ENCODE measurements around the gene NTSR1. TPM values are rescaled to one million over a fixed set of nuclear protein-coding genes. Genes with fewer than 3 reads are reported as not detected.

The NTSR1 gene
- polyA plus RNA-seq, 3 donors = 1.4 to 2.4 (median 2.0) TPM

GRCh38 chr20:62801284-62802010, 92.8 kb downstream of the NTSR1 start:
- no peak for DNase-seq

GRCh38 chr20:62802026-62802712, 93.5 kb downstream of the NTSR1 start:
- DNase-seq = no peak

DNA sequence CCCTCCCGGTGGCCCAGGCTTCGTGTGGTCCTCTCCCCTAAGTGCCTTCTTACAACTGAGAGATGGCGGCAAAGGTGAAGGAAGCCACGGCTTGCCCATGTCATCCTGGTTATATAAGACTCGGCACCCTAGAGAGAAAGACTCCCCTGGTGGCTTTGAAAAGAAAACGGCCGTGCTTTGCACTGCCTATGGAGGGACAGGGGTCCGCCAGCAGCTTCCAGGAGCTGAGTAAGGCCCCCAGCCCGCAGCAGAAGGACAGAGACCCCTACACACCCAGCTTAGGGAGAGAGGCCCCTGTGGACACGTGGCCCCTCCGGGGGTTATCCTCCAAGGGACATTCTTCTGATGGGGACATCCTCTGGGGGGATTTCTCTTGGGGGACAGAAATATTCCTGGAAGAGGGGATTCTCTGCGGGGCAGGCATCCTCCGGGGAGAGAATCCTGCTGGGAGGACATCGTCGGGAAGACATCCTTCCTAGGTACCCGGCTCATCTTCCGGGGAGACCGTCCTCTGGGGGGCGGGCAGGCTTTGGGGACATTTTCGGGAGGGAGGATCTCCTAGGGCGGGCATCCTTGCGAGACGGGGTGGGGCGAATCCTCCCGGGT, 95.5 kb downstream of the NTSR1 start:
- DNase-seq = no peak

- no peak for DNase-seq
Measured at GRCh38 chr20:62804627-62805154, 96.1 kb downstream of the NTSR1 start, which contains the start of gene OGFR. TSS of gene OGFR (plus strand) at chr20:62804835. CDS start at chr20:62804860, 25 bp downstream.

GRCh38 chr20:62805155-62805710, 96.6 kb downstream of the NTSR1 start:
- no peak for DNase-seq

DNA sequence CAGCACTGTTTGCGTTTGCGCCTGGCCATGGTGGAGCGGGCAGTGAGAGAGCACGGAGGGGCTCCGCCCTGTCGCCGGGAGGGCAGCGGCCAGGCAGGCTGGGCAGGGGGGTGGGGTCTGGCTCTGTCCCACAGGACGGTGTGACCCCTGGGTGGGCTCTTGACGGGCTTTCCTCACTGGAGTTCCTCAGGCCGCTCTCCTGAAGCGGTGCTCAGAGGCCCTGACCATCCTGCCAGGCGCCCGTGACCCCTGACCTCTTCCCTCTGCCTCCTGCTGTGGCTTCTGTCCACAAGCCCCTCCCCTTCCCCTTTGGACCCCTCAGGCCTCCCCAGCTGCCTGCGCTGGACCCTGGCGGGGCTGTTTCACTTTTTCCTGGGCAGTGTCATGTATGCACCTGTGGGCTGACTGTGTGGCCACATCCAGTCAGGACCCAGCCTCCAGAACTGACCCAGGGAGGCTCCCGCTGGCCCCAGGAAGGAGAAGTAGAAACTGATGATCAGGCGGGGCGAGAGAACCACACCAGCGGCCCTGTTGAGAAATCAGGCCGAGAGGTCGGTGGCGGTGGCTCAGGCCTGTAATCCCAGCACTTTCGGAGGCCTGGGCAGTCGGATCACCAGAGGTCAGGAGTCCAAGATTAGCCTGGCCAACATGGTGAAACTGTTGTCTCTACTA, 97.2 kb downstream of the NTSR1 start:
- no peak for DNase-seq

GRCh38 chr20:62806383-62807050, 97.9 kb downstream of the NTSR1 start:
- no peak for DNase-seq

GRCh38 chr20:62807444-62808210, 99.0 kb downstream of the NTSR1 start:
- DNase-seq = no peak

- no peak for DNase-seq
Measured at GRCh38 chr20:62808211-62808865, 99.7 kb downstream of the NTSR1 start.

GRCh38 chr20:62809530-62810428, 101.1 kb downstream of the NTSR1 start:
- no peak for DNase-seq

DNA sequence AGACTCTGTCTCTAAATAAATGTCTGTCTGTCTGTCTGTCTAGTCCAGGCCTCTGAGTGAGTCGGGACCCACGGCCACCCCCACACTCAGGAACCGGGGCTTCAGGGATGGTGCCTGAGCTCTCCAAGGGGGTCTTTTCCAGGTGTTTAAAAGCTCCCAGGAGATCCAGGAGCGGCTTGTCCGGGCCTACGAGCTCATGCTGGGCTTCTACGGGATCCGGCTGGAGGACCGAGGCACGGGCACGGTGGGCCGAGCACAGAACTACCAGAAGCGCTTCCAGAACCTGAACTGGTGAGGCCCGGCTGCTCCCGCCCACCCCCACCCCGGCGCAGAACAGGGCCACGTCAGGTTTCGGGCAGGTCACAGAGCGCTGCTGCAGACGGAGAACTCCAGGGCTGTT, 102.7 kb downstream of the NTSR1 start:
- DNase-seq = no peak

DNA sequence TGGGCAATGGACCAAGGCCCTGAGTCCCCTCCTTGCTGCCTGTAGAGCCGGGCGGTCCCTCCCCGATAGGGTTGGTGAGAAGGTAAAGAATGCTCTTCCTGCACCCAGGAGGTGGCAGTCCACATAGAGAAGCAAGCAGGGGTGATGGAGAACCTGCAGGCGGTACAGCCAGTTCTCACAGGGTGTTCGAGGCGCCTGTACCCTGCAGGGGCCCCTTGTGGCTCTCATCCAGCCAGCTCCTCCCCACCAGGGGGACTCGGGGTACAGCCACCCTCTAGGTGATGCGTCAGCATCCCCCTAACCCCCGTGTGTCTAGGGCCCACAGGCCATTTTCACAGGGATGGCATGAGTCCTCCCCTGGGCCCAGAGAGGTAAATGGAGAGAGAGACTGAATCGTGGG, 103.1 kb downstream of the NTSR1 start:
- DNase-seq = no peak

Other genes starting within 250 kb of the NTSR1 start
- 10 to 100 TPM in 1 of 3 donors, 1 to 10 TPM in 2; 7.5 to 11.0 (median 8.2) TPM for gene GATA5, start 232.8 kb upstream of the NTSR1 start, polyA plus RNA-seq (ENCODE audit: insufficient read length in 3 of 3)
- gene SLCO4A1, start 66.3 kb upstream of the NTSR1 start, polyA plus RNA-seq (ENCODE audit: insufficient read length in 3 of 3) = 1 to 10 TPM; 3.3 to 4.4 (median 3.5) TPM
- 10 to 100 TPM; 12.9 to 16.8 (median 16.3) TPM for gene MRGBP, start 87.6 kb downstream of the NTSR1 start, polyA plus RNA-seq (ENCODE audit: insufficient read length in 3 of 3)
- gene OGFR, start 96.0 kb downstream of the NTSR1 start, polyA plus RNA-seq (ENCODE audit: insufficient read length in 3 of 3) = 10 to 100 TPM; 26.8 to 34.9 (median 33.2) TPM
- 10 to 100 TPM; 13.9 to 30.0 (median 22.4) TPM for gene COL9A3, start 108.2 kb downstream of the NTSR1 start, polyA plus RNA-seq (ENCODE audit: insufficient read length in 3 of 3)
- gene TCFL5, start 153.0 kb downstream of the NTSR1 start, polyA plus RNA-seq (ENCODE audit: insufficient read length in 3 of 3) = 10 to 100 TPM; 11.3 to 13.2 (median 12.7) TPM
- gene DIDO1, start 217.7 kb downstream of the NTSR1 start, polyA plus RNA-seq (ENCODE audit: insufficient read length in 3 of 3) = 10 to 100 TPM; 61.7 to 68.5 (median 64.8) TPM
- 10 to 100 TPM; 51.7 to 59.9 (median 57.3) TPM for gene GID8, start 229.3 kb downstream of the NTSR1 start, polyA plus RNA-seq (ENCODE audit: insufficient read length in 3 of 3)
- gene SLC17A9, start 243.9 kb downstream of the NTSR1 start, polyA plus RNA-seq (ENCODE audit: insufficient read length in 3 of 3) = 1 to 10 TPM; 1.5 to 2.7 (median 1.6) TPM

Measured in renal pelvis (tissue), 4 donors.